GM13977 (cell line): ENCODE measurements around the gene RARG.

Experiments used
- DNase-seq: peaks from one replicate; pipeline ENCODE4 v3.0.0; 2012; ENCODE audit warnings: low spot score
- in situ Hi-C: fragments of 300-500 bp; cut with MboI; formaldehyde crosslinking; loops from one replicate; pipeline ENCODE4 v1.12.0; 2022; ENCODE audit warnings: low sequenced_read_pairs, low pct_unique_long_range_greater_than_20kb, mixed read lengths, inconsistent platforms; ENCODE audit not compliant: unreplicated experiment
- TF ChIP-seq, protein P1 (sequence below): IDR thresholded peaks from 2 replicates; pipeline ENCODE4 v1.5.1; 2012; ENCODE audit warnings: mild to moderate bottlenecking, control low read depth; ENCODE audit not compliant: insufficient read depth; ENCODE audit errors: extremely low read depth, missing control alignments

Gene RARG

DNA sequence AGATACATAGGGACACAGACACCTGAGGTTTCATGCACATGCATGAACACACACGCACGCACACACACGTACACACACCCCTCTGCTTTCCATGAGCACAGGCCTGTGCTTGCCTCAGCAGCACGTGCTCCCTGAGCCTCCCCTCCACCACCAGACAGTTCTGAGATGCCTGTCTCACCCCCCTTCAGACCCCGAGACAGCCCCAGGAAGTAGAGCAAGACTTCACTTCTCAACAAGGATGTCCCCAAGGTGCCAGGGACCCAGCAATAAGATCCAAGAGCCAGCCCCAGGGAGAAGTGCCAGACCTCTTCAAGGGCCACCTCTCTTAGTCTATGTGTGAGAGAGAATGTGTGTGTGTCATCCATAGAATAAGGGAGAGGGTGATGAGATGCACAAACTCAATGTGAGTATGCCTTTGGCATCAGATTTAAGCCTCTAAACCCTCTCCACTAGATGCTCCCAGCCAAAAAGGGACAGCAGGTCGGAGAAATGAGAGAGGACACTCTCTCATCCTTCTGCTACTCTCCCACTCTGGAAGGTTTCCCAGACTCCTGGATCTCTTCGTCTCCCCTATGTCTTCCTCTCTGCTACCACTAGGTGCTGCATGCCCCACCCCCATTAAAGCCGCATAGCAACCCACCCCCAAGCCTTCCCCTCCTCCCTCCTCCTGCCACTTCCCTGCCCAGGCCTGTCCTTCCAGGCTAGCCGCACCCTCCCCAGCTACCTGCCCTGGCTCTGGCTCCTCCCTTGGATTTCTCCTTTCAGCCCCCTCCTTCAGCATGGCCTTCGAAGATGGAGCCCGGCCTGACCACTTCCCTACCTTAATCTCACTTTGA is 7.7 kb downstream of the RARG start:
- TF ChIP-seq, protein P1, sequence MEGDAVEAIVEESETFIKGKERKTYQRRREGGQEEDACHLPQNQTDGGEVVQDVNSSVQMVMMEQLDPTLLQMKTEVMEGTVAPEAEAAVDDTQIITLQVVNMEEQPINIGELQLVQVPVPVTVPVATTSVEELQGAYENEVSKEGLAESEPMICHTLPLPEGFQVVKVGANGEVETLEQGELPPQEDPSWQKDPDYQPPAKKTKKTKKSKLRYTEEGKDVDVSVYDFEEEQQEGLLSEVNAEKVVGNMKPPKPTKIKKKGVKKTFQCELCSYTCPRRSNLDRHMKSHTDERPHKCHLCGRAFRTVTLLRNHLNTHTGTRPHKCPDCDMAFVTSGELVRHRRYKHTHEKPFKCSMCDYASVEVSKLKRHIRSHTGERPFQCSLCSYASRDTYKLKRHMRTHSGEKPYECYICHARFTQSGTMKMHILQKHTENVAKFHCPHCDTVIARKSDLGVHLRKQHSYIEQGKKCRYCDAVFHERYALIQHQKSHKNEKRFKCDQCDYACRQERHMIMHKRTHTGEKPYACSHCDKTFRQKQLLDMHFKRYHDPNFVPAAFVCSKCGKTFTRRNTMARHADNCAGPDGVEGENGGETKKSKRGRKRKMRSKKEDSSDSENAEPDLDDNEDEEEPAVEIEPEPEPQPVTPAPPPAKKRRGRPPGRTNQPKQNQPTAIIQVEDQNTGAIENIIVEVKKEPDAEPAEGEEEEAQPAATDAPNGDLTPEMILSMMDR, result no peak
- in situ Hi-C loops, result no loop called here
- DNase-seq, result no peak

DNA sequence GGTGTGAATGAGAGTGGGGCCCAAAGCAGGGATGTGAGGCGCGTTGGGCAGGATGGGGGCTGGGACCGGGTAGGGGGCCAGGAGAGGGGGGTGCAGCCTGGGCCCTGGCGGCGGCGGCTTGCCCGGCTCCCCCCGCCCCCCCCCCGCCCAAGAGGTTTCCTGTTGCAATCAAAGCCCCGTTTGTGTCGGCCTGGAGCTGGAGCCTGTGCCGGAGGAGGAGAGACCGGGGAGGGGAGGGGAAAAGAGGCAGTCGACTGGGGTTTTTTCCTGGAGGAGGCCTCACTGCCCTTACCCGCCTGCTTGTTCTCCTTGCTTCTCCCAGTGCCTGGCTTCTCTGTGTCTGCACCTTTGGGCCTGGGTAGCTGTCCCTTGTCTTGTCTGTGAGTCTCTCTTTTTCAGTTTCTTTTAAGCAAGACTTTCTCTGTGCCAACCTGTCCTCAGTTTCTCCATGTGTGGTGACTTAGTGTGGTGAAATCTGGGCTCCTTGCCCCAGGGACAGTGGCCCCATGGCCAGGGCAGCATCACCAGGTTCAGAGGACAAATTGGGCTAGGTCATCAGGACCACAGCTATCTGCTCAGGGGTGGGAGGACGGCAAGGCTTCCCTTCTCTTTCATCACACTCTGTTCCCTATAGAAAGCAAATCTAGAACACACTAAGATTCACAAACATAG is 8.5 kb downstream of the RARG start:
- DNase-seq, result no peak
- in situ Hi-C loops, result no loop called here
- TF ChIP-seq, protein P1, result no peak

DNA sequence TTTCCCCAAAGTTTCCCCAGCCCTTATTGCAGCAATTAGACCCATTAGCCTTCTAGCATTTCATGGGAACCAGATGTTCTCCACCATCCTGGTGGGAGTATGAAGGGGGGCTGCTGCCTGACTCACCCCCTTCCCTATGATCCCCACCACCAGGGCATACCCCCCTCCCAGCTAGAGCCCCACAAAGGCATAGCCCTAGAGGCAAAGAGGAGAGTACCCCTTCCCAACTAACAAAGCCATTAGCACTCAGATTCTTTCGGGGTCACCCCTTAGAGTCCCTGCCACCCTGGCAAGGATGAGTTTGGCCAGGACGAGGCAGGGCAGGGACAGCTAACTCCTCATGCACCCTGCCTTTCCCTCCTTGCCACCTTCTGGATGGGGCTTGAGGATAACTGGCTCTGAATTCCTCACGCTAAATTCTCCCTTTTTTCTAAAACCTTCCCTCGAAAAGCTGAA is 9.2 kb downstream of the RARG start:
- TF ChIP-seq, protein P1, result no peak
- in situ Hi-C loops, result no loop called here
- DNase-seq, result no peak

DNA sequence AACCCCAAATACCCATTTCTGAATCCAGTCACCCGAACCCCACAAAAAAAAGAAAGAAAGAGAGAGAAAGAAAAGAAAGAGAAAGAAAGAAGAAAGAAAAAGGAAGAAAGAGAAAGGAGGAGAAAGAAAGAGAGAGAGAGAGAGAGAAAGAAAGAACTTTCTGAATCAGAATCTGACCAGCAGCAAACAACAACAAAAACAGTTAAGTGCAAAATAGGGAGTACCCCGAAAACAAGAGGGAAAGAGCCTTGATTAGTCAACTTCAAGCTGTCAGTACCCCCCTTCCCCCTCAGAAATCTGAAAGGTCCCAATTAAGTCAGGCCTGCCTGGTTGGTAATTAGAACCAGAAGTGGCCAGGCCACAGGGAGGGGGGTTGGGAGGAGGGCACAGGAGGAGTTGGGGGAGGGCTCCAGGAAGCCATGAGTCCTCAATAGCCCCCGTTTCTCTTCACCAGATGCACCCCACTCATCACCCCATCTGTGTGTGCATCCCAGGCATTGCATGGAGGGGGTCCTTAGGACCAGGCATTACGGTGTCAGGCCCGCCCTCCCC is 9.8 kb downstream of the RARG start:
- in situ Hi-C loops, result no loop called here
- TF ChIP-seq, protein P1, result no peak
- no peak for DNase-seq

DNA sequence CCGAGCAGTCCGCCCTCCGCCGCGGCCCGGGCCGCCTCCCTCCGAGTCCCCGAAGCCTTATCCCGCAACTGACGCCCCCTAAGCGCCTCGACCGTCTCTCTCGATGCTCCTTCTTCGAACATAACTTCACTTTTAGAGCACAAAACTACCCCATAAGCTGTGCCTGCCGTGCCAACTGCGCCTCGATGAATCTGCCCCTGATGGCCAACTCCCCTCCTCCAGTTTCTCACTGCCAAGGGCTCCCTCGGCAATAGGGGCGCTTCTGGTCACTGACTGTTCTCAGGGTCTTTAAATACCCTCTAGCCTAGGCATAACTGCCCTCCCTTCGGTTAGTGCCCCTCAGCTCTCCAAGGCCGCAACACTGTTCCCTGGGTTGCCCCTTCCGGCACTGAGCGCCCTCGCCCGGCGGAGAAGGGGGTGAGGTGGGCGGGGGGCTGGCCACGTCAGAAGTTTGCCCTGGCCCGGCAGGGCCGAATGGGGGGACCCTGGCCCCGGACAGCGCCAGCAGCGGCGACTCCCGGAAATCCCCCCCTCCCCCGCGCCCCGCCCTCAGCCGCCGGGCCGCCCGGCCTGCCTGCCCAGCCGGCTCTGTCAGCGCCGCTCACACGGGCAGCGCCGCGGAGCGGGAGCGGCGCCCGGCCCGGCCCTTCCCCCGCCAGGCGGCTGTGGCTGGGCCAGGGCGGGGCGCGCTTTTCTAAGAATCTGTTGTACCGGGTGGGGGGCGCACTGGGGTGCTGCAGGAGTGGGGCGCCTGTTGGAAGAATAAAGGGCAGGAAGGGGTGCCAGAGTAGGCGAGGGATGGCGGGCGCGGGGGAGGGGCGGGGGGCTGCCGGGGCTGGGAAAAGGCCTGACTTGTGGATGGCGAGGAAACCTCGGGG is 10.6 kb downstream of the RARG start:
- TF ChIP-seq, protein P1, result peak; percentile 40
- DNase-seq, result peak; percentile 85
- in situ Hi-C loops, result no loop called here

DNA sequence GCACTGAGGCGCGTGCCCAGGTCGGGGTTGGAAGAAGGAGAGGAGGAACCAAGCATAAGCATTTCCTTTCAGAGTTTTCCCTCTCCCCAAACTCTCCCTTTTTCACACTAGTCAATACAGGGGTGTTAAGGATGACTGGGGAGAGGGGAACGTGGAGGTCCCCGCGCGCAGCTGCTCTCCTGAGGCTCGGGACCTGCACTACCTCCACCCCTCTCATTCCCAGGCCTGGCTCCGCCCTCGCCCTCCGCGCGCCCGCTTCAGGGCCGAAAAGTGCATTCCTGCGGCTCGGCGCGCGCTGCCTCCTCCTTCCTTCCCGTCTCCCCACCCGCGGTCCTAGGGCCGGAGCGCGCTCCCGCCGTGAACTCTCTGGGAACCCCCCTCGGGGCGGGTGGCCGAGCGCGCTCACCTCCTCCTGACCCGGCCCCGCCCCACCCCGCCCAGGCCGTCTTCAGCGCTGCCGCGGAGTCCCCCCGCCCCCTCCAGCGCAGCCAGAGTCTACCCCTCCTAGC is 11.3 kb downstream of the RARG start:
- peak; percentile 98 for DNase-seq
- in situ Hi-C loops, result no loop called here
- TF ChIP-seq, protein P1, result no peak
